NCI-H1417 (cell line): Measurements from ENCODE around the gene CDA.

ENCODE experiments used
- DNase-seq, 3 experiments: peaks; one replicate each; lab custom pipeline; 2025; lab: John Stamatoyannopoulos, UW

CDA gene

GRCh38 chr1:20648946-20649345 is 60.0 kb downstream of the CDA start:
- DNase-seq, result no peak

DNA sequence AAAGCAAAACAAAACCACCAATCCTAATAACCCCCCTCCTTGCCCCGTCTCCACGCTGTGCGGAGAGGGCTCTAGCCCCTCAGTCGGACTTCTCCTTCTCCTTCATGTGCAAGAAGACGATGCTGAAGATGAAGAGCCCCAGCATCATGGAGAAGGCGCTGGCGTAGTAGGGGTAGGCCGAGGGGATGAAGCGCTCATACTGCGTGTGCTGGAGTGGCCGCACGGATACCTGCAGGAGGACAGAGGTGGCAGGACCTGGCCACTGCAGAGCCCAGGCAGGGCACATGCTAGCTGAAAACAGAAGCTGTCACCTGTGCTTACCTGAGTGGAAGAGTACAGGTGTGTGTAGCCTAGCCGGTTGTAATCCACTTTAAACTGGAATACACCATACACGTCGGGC is 63.4 kb downstream of the CDA start:
- DNase-seq, result no peak

GRCh38 chr1:20654104-20654690 is 65.3 kb downstream of the CDA start:
- no peak for DNase-seq

- no peak for DNase-seq
Measured at GRCh38 chr1:20657024-20657423, 68.1 kb downstream of the CDA start.

DNA sequence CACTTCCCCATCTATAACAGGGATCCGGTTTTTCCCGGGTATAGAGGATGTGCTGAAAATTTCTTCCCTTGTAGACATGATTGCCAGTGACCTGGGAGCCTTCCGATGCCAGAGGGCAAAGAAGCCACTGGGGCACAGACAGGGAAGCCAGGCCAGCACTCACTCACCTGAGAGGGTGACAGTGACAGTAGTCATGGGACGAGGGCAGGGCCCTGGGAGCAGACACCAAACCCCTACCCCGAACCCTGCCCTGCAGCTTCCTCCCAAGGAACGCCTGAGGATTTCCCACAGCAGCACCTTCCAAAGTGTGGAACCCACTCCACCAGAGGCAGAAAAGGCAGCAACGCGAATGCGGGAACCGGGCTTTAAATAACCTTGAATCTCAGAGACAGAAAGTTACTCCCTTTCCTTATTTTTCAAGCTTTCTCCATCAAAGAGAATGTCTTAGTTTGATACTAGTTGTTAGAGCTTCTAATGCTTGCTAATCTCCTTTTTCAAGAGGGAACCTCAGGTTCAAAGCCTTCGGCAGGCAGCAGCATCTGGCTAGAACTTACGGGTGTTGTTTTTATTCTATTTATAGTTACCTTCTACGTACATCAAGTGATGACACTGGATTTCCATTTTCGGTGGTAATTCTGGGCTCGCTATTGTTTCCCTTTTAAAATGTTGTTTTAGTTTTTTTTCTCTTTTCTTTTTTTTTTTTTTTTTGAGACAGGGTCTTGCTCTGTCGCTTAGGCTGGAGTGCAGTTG is 69.4 kb downstream of the CDA start:
- no peak for DNase-seq

- DNase-seq, result no peak
Measured at GRCh38 chr1:20660363-20660762, 71.5 kb downstream of the CDA start.

DNA sequence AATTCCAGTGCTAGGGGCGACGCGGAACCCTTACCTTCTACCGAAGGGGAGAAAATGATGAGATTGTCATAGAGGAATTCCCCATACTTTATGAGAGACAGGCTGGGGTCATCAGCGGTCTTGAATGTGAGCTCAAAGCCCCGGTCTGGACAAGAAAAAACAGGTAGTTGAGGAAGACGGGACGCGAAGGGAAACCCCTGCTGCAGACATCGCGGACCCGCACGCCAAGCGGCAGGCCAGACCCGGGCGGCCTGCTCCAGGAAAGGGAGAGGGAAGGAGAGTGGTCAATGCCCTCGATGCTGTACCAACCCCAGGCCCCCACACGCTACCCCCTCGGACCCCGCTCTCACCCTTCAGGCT is 71.9 kb downstream of the CDA start:
- peak in 1 of 3 experiments; percentile 39 for DNase-seq

GRCh38 chr1:20661207-20662109 is 72.6 kb downstream of the CDA start, which contains the start of gene DDOST:
DDOST (minus strand) TSS chr1:20661369; CDS start chr1:20661350, 19 bp downstream.
- peak; percentile 97 to 99 (median 97) for DNase-seq

GRCh38 chr1:20662110-20662475 is 73.2 kb downstream of the CDA start:
- no peak for DNase-seq

DNA sequence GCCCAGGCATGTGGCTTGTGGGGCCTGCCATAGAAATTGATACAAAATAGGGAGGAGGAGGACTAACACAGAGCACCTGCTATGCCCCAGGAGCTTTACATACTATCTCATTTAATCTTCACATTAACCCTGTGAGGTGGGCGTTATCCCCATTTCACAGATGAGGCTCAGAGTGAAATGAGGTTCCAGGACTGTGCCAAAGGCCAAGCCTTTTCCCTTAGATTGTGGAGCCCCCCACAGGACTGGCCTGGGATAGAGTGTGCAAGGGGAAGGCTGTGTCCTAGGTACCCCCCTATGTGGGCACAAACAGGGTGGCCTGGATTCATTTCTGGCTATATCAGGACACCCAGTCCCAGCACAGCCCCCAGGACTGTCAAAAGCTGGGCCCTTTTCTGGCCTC is 74.5 kb downstream of the CDA start:
- DNase-seq, result no peak

GRCh38 chr1:20663969-20664715 is 75.2 kb downstream of the CDA start:
- no peak for DNase-seq

DNA sequence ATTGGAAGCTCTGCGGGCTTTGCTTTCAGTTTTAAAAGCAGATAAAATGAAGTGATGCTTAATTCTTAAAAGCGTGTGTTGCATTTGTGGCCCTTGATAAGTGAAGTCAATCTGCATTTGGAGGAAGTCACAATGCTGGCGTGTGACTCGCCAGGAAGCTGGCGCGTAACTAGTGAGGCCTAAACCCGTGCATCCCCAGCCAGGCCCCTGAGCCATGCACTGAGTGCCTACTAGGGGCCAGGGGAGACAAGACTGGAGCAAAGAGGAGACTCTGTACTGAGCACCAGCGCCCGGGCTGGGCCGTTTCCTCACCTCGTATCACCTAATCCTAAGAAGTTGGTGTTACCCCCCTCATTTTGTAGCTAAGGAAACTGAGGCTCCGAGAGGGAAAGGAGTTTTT is 76.8 kb downstream of the CDA start:
- DNase-seq, result no peak

GRCh38 chr1:20666146-20666545 is 77.2 kb downstream of the CDA start:
- DNase-seq, result no peak

DNA sequence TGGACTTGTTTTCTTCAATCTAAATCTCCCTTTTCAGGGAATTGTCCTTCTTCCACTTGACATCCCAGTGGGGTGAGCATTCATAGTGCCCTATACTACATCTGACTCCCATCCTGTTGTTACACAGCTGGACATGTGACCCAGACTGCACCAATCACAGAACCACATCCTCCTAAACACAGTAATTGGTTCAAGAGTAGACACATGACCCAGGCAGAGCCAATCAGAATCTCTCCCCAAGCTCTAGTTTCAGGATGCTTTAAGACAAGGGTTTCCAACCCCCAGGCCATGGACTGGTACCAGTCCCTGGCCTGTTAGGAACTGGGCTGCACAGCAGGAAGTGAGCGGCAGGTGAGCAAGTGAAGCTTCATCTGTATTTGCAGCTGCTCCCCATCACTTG is 77.9 kb downstream of the CDA start:
- peak in 1 of 3 experiments; percentile 8 for DNase-seq
